HEK293 (cell line): ENCODE data around the gene OSBPL10.

Source experiments
- GLIS2 ChIP-seq: fragments of 450-650 bp; formaldehyde crosslinking; IDR thresholded peaks from 2 replicates; pipeline ENCODE4 v1.5.1; 2016; ENCODE audit warnings: missing biosample characterization, missing genetic modification characterization
- WT1 ChIP-seq: fragments of 450-650 bp; formaldehyde crosslinking; IDR thresholded peaks from 2 replicates; pipeline ENCODE4 v1.5.1; 2016; ENCODE audit warnings: missing biosample characterization, missing genetic modification characterization
- ZNF112 ChIP-seq: fragments of 450-650 bp; formaldehyde crosslinking; IDR thresholded peaks from 2 replicates; pipeline ENCODE4 v1.5.0; 2017; ENCODE audit warnings: missing biosample characterization, missing genetic modification characterization
- ZNF211 ChIP-seq: fragments of 450-650 bp; formaldehyde crosslinking; IDR thresholded peaks from 2 replicates; pipeline ENCODE4 v1.5.1; 2016; ENCODE audit warnings: low read depth, missing biosample characterization, missing genetic modification characterization
- ZNF324 ChIP-seq: fragments of 450-650 bp; formaldehyde crosslinking; IDR thresholded peaks from 2 replicates; pipeline ENCODE4 v1.5.1; 2016; ENCODE audit warnings: missing biosample characterization, missing genetic modification characterization
- ZNF341 ChIP-seq: fragments of 450-650 bp; formaldehyde crosslinking; IDR thresholded peaks from 2 replicates; pipeline ENCODE4; 2016; ENCODE audit warnings: low read depth, missing biosample characterization, missing genetic modification characterization
- ZNF426 ChIP-seq: fragments of 450-650 bp; formaldehyde crosslinking; IDR thresholded peaks from 2 replicates; pipeline ENCODE4 v1.5.1; 2017; ENCODE audit warnings: missing biosample characterization, missing genetic modification characterization, mild to moderate bottlenecking, inconsistent platforms, moderate library complexity
- ZNF48 ChIP-seq: fragments of 450-650 bp; formaldehyde crosslinking; IDR thresholded peaks from 2 replicates; pipeline ENCODE4 v1.5.1; 2016; ENCODE audit warnings: missing biosample characterization, missing genetic modification characterization
- ZNF561 ChIP-seq: fragments of 450-650 bp; IDR thresholded peaks from 2 replicates; pipeline ENCODE4 v1.5.1; 2018; ENCODE audit warnings: missing biosample characterization, missing genetic modification characterization, borderline replicate concordance
- ZNF600 ChIP-seq: fragments of 450-650 bp; formaldehyde crosslinking; IDR thresholded peaks from 2 replicates; pipeline ENCODE4 v1.5.1; 2016; ENCODE audit warnings: missing biosample characterization, missing genetic modification characterization
- ZNF629 ChIP-seq: fragments of 450-650 bp; formaldehyde crosslinking; IDR thresholded peaks from 2 replicates; pipeline ENCODE4 v1.5.1; 2017; ENCODE audit warnings: missing biosample characterization, missing genetic modification characterization
- TF ChIP-seq, protein P1 (sequence below): fragments of 450-650 bp; formaldehyde crosslinking; conservative IDR thresholded peaks from 2 replicates; pipeline ENCODE4 v1.5.1; 2016; ENCODE audit warnings: low read depth, missing biosample characterization, missing genetic modification characterization
- TF ChIP-seq, protein P2 (sequence below): fragments of 450-650 bp; formaldehyde crosslinking; IDR thresholded peaks from 2 replicates; pipeline ENCODE4 v1.5.1; 2017; ENCODE audit warnings: missing biosample characterization, missing genetic modification characterization
- TF ChIP-seq, protein P3 (sequence below): fragments of 450-650 bp; IDR thresholded peaks from 2 replicates; pipeline ENCODE4 v1.5.1; 2018; ENCODE audit warnings: missing biosample characterization, missing genetic modification characterization
- TF ChIP-seq, protein P4 (sequence below): fragments of 450-650 bp; formaldehyde crosslinking; IDR thresholded peaks from 2 replicates; pipeline ENCODE4 v1.5.1; 2017; ENCODE audit warnings: missing biosample characterization, missing genetic modification characterization
- TF ChIP-seq, protein P5 (sequence below): fragments of 450-650 bp; formaldehyde crosslinking; IDR thresholded peaks from 2 replicates; pipeline ENCODE4 v1.5.1; 2016; ENCODE audit warnings: missing biosample characterization, missing genetic modification characterization
- TF ChIP-seq, protein P6 (sequence below): fragments of 450-650 bp; formaldehyde crosslinking; conservative IDR thresholded peaks from 2 replicates; pipeline ENCODE4 v1.5.1; 2016; ENCODE audit warnings: low read depth, missing biosample characterization, missing genetic modification characterization
- TF ChIP-seq, protein P7 (sequence below): fragments of 450-650 bp; formaldehyde crosslinking; IDR thresholded peaks from 2 replicates; pipeline ENCODE4 v1.5.1; 2016; ENCODE audit warnings: missing biosample characterization, missing genetic modification characterization

Gene OSBPL10

DNA sequence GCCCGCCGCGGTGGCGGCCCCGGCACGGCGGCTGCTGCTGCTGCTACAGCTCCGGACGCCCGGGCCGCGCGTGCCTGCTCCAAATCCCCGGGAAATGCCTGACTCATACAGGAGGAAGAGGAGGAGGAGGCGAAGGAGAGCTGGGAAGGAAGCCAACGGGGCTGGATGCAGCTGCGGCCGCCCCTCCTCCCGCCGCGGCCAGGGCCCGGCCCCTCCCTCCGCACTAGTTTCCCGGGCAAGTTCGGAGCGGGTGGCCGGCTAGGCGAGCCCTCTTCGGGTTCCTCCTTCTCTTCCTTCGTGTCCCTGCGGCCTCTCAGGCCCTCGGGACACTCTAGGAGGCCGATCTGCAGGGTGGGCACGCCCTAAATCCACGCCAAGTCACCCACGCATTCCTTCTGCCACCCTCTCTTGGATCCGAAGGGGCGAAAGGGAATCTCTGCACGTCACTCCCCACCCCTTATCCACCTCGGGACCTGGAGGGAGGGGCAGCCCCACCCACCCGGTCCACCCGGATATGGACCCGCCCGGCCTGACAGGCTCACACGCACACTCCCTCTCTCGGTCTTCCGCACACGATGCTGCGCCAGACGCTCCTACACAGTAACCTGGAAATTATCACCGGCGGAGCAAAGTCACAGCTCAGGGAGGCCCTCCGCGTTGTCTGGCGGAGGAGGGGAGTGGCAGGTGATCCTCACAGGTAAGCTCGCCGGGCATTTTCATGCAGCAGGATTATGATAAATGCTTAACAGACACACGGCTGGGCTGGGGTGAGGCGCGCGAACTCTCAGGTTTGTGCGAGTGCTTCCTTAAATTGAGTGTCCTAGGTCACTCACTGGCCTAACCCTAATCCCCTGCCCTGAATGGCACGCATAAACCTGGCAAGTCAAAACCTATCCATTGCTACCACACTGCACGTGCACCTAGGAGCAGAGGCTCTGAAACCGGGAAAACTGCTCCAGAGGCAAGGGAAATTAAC lies at the start of gene OSBPL10, which contains the start of gene ZNF860 (continued):
- peak; percentile 67 for TF ChIP-seq ZNF600 (tag by site-specific recombination)
- TF ChIP-seq, protein P1, sequence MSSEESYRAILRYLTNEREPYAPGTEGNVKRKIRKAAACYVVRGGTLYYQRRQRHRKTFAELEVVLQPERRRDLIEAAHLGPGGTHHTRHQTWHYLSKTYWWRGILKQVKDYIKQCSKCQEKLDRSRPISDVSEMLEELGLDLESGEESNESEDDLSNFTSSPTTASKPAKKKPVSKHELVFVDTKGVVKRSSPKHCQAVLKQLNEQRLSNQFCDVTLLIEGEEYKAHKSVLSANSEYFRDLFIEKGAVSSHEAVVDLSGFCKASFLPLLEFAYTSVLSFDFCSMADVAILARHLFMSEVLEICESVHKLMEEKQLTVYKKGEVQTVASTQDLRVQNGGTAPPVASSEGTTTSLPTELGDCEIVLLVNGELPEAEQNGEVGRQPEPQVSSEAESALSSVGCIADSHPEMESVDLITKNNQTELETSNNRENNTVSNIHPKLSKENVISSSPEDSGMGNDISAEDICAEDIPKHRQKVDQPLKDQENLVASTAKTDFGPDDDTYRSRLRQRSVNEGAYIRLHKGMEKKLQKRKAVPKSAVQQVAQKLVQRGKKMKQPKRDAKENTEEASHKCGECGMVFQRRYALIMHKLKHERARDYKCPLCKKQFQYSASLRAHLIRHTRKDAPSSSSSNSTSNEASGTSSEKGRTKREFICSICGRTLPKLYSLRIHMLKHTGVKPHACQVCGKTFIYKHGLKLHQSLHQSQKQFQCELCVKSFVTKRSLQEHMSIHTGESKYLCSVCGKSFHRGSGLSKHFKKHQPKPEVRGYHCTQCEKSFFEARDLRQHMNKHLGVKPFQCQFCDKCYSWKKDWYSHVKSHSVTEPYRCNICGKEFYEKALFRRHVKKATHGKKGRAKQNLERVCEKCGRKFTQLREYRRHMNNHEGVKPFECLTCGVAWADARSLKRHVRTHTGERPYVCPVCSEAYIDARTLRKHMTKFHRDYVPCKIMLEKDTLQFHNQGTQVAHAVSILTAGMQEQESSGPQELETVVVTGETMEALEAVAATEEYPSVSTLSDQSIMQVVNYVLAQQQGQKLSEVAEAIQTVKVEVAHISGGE (tag by site-specific recombination), result peak; percentile 71
- TF ChIP-seq ZNF48 (tag by site-specific recombination), result no peak
- TF ChIP-seq, protein P2, sequence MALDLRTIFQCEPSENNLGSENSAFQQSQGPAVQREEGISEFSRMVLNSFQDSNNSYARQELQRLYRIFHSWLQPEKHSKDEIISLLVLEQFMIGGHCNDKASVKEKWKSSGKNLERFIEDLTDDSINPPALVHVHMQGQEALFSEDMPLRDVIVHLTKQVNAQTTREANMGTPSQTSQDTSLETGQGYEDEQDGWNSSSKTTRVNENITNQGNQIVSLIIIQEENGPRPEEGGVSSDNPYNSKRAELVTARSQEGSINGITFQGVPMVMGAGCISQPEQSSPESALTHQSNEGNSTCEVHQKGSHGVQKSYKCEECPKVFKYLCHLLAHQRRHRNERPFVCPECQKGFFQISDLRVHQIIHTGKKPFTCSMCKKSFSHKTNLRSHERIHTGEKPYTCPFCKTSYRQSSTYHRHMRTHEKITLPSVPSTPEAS (tag by site-specific recombination), result peak; percentile 41; the same call in 1 of the 2 replicates
- no peak for TF ChIP-seq ZNF426 (tag by site-specific recombination)
- peak; percentile 46; the same call in 1 of the 2 replicates for TF ChIP-seq GLIS2 (tag by site-specific recombination)
- peak; percentile 92 for TF ChIP-seq ZNF341 (tag by site-specific recombination)
- TF ChIP-seq ZNF211 (tag by site-specific recombination), result no peak
- TF ChIP-seq, protein P3, sequence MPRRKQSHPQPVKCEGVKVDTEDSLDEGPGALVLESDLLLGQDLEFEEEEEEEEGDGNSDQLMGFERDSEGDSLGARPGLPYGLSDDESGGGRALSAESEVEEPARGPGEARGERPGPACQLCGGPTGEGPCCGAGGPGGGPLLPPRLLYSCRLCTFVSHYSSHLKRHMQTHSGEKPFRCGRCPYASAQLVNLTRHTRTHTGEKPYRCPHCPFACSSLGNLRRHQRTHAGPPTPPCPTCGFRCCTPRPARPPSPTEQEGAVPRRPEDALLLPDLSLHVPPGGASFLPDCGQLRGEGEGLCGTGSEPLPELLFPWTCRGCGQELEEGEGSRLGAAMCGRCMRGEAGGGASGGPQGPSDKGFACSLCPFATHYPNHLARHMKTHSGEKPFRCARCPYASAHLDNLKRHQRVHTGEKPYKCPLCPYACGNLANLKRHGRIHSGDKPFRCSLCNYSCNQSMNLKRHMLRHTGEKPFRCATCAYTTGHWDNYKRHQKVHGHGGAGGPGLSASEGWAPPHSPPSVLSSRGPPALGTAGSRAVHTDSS (tag by site-specific recombination), result peak; percentile 91
- peak; percentile 56; the same call in 1 of the 2 replicates for TF ChIP-seq ZNF561 (tag by site-specific recombination)
- TF ChIP-seq, protein P4, sequence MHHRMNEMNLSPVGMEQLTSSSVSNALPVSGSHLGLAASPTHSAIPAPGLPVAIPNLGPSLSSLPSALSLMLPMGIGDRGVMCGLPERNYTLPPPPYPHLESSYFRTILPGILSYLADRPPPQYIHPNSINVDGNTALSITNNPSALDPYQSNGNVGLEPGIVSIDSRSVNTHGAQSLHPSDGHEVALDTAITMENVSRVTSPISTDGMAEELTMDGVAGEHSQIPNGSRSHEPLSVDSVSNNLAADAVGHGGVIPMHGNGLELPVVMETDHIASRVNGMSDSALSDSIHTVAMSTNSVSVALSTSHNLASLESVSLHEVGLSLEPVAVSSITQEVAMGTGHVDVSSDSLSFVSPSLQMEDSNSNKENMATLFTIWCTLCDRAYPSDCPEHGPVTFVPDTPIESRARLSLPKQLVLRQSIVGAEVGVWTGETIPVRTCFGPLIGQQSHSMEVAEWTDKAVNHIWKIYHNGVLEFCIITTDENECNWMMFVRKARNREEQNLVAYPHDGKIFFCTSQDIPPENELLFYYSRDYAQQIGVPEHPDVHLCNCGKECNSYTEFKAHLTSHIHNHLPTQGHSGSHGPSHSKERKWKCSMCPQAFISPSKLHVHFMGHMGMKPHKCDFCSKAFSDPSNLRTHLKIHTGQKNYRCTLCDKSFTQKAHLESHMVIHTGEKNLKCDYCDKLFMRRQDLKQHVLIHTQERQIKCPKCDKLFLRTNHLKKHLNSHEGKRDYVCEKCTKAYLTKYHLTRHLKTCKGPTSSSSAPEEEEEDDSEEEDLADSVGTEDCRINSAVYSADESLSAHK (tag by site-specific recombination), result no peak
- TF ChIP-seq WT1 (tag by site-specific recombination), result peak; percentile 44; the same call in 1 of the 2 replicates
- TF ChIP-seq ZNF112 (tag by site-specific recombination), result no peak
- TF ChIP-seq, protein P5, sequence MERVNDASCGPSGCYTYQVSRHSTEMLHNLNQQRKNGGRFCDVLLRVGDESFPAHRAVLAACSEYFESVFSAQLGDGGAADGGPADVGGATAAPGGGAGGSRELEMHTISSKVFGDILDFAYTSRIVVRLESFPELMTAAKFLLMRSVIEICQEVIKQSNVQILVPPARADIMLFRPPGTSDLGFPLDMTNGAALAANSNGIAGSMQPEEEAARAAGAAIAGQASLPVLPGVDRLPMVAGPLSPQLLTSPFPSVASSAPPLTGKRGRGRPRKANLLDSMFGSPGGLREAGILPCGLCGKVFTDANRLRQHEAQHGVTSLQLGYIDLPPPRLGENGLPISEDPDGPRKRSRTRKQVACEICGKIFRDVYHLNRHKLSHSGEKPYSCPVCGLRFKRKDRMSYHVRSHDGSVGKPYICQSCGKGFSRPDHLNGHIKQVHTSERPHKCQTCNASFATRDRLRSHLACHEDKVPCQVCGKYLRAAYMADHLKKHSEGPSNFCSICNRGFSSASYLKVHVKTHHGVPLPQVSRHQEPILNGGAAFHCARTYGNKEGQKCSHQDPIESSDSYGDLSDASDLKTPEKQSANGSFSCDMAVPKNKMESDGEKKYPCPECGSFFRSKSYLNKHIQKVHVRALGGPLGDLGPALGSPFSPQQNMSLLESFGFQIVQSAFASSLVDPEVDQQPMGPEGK, result peak; percentile 78; the same call in 1 of the 2 replicates
- TF ChIP-seq, protein P6, sequence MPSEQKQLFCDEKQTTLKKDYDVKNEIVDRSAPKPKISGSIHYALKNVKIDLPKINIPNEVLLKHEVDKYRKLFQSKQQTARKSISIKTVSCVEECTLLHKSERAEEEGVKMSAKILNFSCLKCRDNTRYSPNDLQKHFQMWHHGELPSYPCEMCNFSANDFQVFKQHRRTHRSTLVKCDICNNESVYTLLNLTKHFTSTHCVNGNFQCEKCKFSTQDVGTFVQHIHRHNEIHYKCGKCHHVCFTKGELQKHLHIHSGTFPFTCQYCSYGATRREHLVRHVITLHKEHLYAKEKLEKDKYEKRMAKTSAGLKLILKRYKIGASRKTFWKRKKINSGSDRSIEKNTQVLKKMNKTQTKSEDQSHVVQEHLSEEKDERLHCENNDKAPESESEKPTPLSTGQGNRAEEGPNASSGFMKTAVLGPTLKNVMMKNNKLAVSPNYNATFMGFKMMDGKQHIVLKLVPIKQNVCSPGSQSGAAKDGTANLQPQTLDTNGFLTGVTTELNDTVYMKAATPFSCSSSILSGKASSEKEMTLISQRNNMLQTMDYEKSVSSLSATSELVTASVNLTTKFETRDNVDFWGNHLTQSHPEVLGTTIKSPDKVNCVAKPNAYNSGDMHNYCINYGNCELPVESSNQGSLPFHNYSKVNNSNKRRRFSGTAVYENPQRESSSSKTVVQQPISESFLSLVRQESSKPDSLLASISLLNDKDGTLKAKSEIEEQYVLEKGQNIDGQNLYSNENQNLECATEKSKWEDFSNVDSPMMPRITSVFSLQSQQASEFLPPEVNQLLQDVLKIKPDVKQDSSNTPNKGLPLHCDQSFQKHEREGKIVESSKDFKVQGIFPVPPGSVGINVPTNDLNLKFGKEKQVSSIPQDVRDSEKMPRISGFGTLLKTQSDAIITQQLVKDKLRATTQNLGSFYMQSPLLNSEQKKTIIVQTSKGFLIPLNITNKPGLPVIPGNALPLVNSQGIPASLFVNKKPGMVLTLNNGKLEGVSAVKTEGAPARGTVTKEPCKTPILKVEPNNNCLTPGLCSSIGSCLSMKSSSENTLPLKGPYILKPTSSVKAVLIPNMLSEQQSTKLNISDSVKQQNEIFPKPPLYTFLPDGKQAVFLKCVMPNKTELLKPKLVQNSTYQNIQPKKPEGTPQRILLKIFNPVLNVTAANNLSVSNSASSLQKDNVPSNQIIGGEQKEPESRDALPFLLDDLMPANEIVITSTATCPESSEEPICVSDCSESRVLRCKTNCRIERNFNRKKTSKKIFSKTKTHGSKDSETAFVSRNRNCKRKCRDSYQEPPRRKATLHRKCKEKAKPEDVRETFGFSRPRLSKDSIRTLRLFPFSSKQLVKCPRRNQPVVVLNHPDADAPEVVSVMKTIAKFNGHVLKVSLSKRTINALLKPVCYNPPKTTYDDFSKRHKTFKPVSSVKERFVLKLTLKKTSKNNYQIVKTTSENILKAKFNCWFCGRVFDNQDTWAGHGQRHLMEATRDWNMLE (tag by site-specific recombination), result no peak
- TF ChIP-seq, protein P7, sequence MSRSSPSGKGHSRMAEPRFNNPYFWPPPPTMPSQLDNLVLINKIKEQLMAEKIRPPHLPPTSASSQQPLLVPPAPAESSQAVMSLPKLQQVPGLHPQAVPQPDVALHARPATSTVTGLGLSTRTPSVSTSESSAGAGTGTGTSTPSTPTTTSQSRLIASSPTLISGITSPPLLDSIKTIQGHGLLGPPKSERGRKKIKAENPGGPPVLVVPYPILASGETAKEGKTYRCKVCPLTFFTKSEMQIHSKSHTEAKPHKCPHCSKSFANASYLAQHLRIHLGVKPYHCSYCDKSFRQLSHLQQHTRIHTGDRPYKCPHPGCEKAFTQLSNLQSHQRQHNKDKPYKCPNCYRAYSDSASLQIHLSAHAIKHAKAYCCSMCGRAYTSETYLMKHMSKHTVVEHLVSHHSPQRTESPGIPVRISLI (tag by site-specific recombination), result no peak
- TF ChIP-seq ZNF629, result peak; percentile 50
- no peak for TF ChIP-seq ZNF324 (tag by site-specific recombination)
